ENCODE measurements around the gene CACNA1A. TPM values are rescaled to one million over a fixed set of nuclear protein-coding genes. Genes with fewer than 3 reads are reported as not detected.
A peak's percentile ranks its signal among the peaks of the same experiment; 100 is the strongest.

The CACNA1A gene
- total and polyA plus RNA-seq, 2 of the 4 experiments (the other 2 are of a cell fraction) = 5.9 to 15.0 TPM

- DNase-seq (no peak), ATAC-seq (ENCODE audit: low read depth) (no peak)
- Histone ChIP-seq H4K8ac (ENCODE audit: low read depth in 2 of 2, low read length in 2 of 2) (no peak overlapping the region), H2BK20ac (ENCODE audit: low read depth, low read length) (no peak overlapping the region), H3K9me3 (ENCODE audit: control insufficient read depth, insufficient read depth, low read length) (no peaks in the 10 kb centered on the region), H3K27ac (ENCODE audit: insufficient read depth, low read length) (no peak overlapping the region), H3K4me2 (ENCODE audit: low read depth, low read length) (no peak overlapping the region), H3K4me1 (ENCODE audit: control insufficient read depth, insufficient read depth, low read length) (no peaks in the 10 kb centered on the region), H4K20me1 (ENCODE audit: insufficient read depth, low read length) (no peaks in the 10 kb centered on the region), H3K9me1 (ENCODE audit: insufficient read depth, low read length) (no peaks in the 10 kb centered on the region), H3K4ac (ENCODE audit: low read depth, low read length) (no peak overlapping the region), H3K18ac (ENCODE audit: low read depth, low read length) (no peak overlapping the region), H4K5ac (ENCODE audit: low read depth, low read length) (no peak overlapping the region), H2AFZ (replicated peaks; ENCODE audit: low read length, poor library complexity) (no peak overlapping the region), H3K23ac (ENCODE audit: low read depth, low read length) (no peak overlapping the region), H3K9ac (ENCODE audit: low read depth, low read length) (no peak overlapping the region), H3K56ac (ENCODE audit: extremely low read depth, insufficient read depth, low read length) (no peak overlapping the region), H2AK9ac (replicated peaks; ENCODE audit: low read depth, low read length, poor library complexity) (no peak overlapping the region), H3K36me3 (ENCODE audit: control insufficient read depth, insufficient read depth, low read length) (no peaks in the 10 kb centered on the region), H2AK5ac (ENCODE audit: low read depth, low read length) (no peak overlapping the region), H3K4me3 (ENCODE audit: insufficient read depth, low read depth, low read length) (no peak overlapping the region), H2BK15ac (ENCODE audit: low read depth, low read length) (no peak overlapping the region), H2BK5ac (ENCODE audit: low read depth, low read length, poor library complexity, severe bottlenecking) (no peak overlapping the region), H3K27me3 (ENCODE audit: control insufficient read depth, insufficient read depth, low read length) (no peaks in the 10 kb centered on the region), H3K14ac (replicated peaks; ENCODE audit: low read depth, low read length) (no peak overlapping the region), H2BK120ac (ENCODE audit: low read depth, low read length) (no peak overlapping the region), H4K91ac (ENCODE audit: insufficient read depth, low read depth, low read length) (no peak overlapping the region), H3K79me1 (ENCODE audit: low read depth in 1 of 2, low read length in 2 of 2) (no peaks in the 10 kb centered on the region)
- BruUV-seq (replicated peaks) = no TSS peak
- POLR2A ChIA-PET (ENCODE audit: unreplicated experiment) = no interaction called here
- TF ChIP-seq CEBPB (IDR thresholded peaks at IDR 0.05; ENCODE audit: low read depth, low read length) (peak; percentile 87), MAZ (IDR thresholded peaks at IDR 0.05; ENCODE audit: borderline replicate concordance, low read depth, low read length) (no peak), SMC3 (IDR thresholded peaks at IDR 0.05; ENCODE audit: low read depth, low read length) (no peak)
- intact Hi-C loops (cut with micrococcal nuclease) = no loop called here
- dilution Hi-C loops (cut with HindIII; ENCODE audit: low sequenced_read_pairs, unreplicated experiment) = no loop called here
- WGBS, 2 experiments (ENCODE audit: extremely low coverage in 2 of 2, insufficient read length in 1 of 2) = no CpG with 5 or more reads among the region's 2 CpGs
- in situ Hi-C loops (cut with MboI; ENCODE audit: low sequenced_read_pairs) = no loop called here
- CTCF ChIA-PET = no interaction called here
These were observed 162.8 kb downstream of the CACNA1A start for GRCh38 chr19:13343514-13343913.

All from IMR-90 (cell line).